Measurements from ENCODE around the gene COG1.

The COG1 gene

DNA sequence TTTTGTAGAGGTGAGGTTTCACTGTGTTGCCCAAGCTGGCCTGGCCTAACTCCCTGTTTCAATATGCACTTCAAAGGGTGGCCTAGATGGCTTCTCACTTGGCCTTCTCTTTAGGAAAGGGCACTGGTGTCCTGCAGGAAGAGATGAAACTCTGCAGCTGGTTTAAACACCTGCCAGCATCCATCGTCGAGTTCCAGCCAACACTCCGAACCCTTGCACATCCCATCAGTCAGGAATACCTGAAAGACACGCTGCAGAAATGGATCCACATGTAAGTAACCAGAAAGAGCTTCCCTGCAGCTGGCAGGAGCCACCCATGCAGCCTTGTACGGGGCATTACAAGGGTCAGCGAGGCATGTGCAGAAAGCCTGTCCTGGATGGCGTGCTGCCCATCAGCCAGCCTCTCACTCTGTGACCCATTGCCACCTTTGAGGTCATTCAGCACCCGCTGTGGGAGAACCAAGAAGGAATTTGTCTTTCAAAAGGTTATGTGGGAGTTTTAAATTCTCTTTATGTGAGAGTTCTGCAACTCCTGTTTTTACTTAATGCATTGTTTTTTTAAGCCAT lies 7.0 kb downstream of the COG1 start:
- DNase-seq (ENCODE audit: low spot score): no peak
- TF ChIP-seq, protein P1, sequence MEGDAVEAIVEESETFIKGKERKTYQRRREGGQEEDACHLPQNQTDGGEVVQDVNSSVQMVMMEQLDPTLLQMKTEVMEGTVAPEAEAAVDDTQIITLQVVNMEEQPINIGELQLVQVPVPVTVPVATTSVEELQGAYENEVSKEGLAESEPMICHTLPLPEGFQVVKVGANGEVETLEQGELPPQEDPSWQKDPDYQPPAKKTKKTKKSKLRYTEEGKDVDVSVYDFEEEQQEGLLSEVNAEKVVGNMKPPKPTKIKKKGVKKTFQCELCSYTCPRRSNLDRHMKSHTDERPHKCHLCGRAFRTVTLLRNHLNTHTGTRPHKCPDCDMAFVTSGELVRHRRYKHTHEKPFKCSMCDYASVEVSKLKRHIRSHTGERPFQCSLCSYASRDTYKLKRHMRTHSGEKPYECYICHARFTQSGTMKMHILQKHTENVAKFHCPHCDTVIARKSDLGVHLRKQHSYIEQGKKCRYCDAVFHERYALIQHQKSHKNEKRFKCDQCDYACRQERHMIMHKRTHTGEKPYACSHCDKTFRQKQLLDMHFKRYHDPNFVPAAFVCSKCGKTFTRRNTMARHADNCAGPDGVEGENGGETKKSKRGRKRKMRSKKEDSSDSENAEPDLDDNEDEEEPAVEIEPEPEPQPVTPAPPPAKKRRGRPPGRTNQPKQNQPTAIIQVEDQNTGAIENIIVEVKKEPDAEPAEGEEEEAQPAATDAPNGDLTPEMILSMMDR (IDR thresholded peaks at IDR 0.05; ENCODE audit: borderline replicate concordance, control extremely low read depth, extremely low read depth, insufficient read depth, missing control alignments): no peak
- in situ Hi-C loops (cut with MboI; ENCODE audit: low sequenced_read_pairs, unreplicated experiment): loop anchor here (25.0 kb wide), 1 partner anchor 638 kb away; no protein-coding TSS in a partner anchor

DNA sequence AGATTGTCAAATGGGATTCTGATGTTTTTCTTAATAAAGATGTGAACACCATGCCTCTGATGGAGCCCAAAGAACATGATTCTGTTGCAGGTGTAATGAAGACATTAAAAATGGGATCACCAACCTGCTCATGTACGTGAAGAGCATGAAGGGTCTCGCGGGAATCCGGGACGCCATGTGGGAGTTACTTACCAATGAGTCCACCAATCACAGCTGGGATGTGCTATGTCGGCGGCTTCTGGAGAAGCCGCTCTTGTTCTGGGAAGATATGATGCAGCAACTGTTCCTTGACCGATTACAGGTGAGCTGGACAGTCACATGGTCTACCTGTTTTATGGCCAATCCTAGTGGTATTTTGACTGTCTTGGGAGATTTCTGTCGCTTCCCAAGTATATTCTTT lies 7.6 kb downstream of the COG1 start:
- in situ Hi-C loops (cut with MboI; ENCODE audit: low sequenced_read_pairs, unreplicated experiment): no loop called here
- TF ChIP-seq, protein P1 (IDR thresholded peaks at IDR 0.05; ENCODE audit: borderline replicate concordance, control extremely low read depth, extremely low read depth, insufficient read depth, missing control alignments): no peak
- DNase-seq (ENCODE audit: low spot score): no peak

DNA sequence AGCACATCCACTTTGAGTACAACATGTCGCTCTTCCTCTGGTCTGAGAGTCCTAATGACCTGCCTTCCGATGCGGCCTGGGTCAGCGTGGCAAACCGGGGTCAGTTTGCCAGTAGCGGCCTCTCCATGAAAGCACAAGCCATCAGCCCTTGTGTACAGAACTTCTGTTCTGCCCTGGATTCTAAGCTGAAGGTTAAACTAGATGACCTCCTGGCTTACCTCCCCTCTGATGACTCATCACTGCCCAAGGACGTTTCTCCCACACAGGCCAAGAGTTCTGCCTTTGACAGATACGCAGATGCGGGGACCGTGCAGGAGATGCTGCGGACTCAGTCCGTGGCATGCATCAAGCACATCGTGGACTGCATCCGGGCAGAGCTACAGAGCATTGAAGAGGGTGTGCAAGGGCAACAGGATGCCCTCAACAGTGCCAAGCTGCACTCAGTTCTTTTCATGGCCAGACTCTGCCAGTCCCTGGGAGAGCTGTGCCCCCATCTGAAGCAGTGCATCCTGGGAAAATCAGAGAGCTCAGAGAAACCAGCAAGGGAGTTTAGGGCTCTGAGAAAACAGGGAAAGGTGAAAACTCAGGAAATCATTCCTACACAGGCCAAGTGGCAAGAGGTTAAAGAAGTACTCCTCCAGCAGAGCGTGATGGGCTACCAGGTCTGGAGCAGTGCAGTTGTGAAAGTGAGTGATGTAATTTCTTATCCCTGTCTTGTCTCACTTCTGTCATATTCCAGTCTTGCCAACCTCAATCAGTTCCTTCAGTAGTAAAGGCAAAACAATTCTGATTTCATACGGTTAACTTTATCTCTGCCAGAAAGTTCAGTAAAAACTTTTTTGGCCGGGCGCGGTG lies 8.6 kb downstream of the COG1 start:
- TF ChIP-seq, protein P1 (IDR thresholded peaks at IDR 0.05; ENCODE audit: borderline replicate concordance, control extremely low read depth, extremely low read depth, insufficient read depth, missing control alignments): no peak
- DNase-seq (ENCODE audit: low spot score): no peak
- in situ Hi-C loops (cut with MboI; ENCODE audit: low sequenced_read_pairs, unreplicated experiment): no loop called here

DNA sequence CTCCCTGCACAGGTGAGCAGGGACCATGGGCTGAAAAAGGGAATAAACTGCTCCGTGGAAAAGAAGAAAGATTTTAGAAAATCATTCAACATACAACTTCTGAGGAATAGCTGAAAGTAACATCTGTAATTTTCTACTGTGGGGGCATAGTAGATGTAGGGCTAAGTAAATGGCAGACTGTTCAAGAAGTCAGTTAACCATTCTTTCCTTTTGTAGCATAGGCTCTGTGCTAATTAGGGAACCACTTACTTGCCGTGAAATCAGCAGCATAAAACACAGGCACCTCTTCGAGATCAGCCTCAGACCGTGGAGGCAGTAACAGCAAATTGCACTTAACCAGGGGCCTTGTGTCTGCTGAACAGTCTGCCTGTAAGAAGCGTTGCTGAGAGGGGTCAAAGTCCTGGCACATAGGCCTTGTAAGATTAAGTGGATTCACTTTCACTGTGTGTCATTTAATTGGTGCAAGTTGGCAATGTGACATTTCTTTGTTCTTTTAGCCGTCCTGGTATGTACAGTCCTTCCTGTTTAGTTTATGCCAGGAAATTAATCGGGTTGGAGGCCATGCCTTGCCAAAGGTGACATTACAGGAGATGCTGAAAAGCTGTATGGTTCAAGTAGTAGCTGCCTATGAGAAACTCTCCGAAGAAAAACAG lies 10.4 kb downstream of the COG1 start:
- in situ Hi-C loops (cut with MboI; ENCODE audit: low sequenced_read_pairs, unreplicated experiment): no loop called here
- TF ChIP-seq, protein P1 (IDR thresholded peaks at IDR 0.05; ENCODE audit: borderline replicate concordance, control extremely low read depth, extremely low read depth, insufficient read depth, missing control alignments): no peak
- no peak for DNase-seq (ENCODE audit: low spot score)

DNA sequence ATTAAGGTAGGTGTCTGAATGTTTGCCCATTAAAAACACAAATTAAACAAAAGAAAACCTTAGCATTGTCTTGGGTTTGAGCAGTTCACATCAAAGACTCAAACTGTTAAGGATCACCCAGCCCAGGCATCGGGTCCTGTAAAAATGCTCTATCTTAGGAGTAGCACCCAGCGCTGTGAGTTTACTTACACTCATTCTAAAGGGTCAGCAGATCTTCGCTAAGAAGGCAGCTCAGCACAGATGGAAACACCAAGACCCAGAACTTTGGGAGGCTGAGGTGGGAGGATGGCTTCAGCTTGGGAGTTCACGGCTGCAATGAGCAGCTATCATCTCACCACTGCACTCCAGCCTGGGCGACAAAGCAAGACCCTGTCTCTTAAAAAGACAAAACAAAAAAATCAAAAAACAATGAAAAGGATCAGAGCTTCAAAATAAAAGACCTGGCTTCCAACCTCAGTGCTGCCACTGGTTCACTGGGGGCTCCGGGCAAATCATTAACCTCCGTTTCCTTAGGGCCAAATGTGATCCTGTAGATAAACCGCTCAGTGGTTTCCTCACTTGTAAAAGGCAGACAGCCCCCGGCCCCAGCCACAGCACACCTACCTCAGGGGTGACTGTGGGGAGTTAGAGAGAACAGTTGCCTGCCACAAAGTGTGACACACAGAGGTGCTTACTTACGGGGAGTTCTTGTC lies 11.1 kb downstream of the COG1 start:
- in situ Hi-C loops (cut with MboI; ENCODE audit: low sequenced_read_pairs, unreplicated experiment): no loop called here
- TF ChIP-seq, protein P1 (IDR thresholded peaks at IDR 0.05; ENCODE audit: borderline replicate concordance, control extremely low read depth, extremely low read depth, insufficient read depth, missing control alignments): no peak
- no peak for DNase-seq (ENCODE audit: low spot score)

DNA sequence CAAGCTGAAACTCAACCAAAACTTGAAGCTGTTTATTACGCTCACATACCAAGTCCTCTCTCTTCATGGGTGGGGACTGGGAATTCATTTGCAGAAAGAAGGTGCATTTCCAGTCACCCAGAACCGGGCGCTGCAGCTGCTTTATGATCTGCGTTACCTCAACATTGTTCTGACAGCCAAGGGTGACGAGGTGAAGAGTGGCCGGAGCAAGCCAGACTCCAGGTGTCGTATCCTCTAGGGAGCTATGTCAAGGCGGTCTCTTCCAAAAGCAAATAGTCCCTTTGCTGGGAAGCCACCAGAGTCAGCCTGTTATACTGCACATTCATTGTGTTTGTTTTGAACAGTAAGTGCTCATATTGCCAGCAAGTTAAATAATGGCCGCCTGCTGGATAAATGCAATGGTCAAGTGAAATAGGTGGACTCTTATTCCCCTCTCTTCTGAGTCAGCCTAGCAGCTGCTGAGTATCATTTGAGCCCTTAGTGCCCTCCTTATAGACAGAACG lies 12.7 kb downstream of the COG1 start:
- TF ChIP-seq, protein P1 (IDR thresholded peaks at IDR 0.05; ENCODE audit: borderline replicate concordance, control extremely low read depth, extremely low read depth, insufficient read depth, missing control alignments): no peak
- in situ Hi-C loops (cut with MboI; ENCODE audit: low sequenced_read_pairs, unreplicated experiment): no loop called here
- DNase-seq (ENCODE audit: low spot score): no peak
